COLO668 (cell line): ENCODE measurements around the gene ITIH1.
"Not testable (repeated sequence)": the region's sequence is repeated elsewhere in the genome, so short reads cannot be mapped to it uniquely, and the experiment has no call there.

Source experiments
- DNase-seq: peaks from one replicate; lab custom pipeline; 2025; ENCODE audit not compliant: unreplicated experiment; lab: John Stamatoyannopoulos, UW

Gene ITIH1

DNA sequence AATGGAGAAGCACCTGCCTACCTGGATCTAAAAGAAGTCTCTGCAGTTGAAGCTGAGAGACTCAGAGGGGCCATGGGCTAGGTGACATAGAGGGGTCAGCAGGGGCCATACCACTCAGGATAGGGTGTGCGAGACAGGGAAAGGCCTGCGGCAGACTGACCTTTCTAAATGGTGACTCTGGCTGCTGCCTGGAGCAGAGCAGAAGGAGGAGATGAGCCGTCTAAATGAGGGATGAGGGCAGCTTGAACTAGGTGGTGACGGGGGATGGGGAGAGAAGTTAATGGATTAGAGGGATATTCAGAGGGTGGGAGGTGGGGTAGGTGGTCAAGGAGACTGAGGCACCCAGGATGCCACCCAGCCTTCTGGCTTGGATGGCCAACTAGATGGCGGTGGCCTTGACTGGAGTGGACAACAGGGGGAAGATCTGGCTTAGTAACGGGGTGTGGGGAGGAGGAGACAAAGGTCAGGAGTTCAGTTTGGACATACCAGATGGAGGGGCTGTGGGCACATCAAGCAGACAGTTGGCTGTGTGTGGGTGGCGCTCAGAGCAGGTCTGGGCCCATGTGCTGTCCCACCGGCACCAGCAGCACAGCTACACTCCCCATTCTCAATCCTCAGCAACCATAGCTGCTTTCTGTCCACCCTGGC, 3.2 kb upstream of the ITIH1 start:
- no peak for DNase-seq

DNA sequence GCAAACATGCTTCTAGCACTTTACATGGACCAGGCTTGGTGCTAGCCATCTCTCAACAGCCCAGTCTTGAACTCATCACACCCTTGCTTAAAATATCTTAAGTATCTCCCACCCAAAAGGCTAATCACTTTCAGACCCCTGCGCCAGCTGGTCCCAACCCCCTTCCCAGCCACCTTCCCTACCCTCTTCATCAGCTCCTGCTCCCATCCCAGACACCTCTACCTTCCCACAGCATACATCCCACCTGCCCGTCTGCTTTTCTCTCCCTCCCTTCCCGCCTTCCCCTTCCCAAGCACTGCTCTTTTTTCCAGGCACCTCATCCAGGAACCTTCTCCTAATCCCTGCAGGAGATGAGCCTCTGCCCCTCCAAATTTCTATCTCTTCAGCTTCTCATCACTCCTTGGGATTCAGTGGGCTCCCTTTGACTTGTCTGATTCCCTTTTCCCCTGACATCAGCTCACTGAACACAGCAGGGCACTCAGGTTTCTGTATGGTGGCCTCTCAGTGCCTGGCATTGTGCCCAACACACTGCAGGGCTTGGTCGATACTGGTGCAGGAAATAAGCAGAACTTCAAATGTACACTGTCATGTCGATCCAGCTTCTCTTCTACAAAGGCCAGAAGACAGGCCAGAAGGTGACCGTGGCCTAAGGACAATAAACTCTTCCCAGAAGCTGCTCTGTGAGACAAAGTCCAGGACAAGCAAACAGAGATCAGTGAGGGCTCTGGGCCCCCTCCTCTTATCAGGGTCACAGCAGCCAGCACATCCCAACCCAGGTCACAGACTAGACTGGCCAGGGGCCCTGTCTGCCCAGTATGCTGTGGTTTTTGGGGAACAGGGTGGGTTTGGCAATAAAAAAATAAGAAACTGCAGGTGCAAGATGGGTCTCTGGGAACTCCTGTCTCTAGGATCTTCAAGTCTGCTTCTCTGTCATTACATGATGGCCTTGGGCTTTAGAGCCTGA, 2.2 kb upstream of the ITIH1 start:
- peak; percentile 27 for DNase-seq

DNA sequence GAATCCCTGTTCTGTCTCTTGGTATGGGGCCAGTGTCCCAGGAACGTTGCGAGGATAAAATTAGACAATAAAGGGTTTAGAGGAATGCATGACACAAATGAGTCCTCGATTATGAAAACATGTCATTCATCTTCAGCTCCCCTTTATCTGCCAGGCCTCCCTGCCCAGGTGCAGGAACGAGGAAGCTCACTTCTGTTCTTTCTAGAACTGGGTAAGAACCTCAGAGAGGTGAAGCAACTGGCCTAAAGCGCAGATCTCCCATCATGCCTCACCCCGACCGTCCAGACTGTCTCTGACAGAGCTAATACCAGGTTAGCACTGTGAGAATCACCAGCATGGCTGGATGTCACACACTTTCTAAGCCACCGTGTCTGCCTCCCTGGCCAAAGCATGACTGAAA, 1.5 kb upstream of the ITIH1 start:
- no peak for DNase-seq

DNA sequence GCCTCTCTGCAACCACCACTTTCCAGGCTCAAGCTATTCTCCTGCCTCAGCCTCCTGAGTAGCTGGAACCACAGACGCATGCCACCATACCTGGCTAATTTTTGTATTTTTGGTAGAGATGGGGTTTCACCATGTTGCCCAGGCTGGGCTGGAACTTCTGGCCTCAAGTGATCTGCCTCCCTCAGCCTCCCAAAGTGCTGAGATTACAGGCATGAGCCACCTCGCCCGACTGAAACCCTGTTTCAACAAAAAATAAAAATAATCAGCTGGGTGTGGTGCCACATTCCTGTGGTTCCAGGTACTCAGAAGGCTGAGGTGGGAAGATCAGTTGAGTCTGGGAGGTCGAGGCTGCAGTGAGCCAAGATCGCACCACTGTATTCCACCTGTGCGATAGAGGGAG, 913 bp upstream of the ITIH1 start:
- not testable (repeated sequence) for DNase-seq

DNA sequence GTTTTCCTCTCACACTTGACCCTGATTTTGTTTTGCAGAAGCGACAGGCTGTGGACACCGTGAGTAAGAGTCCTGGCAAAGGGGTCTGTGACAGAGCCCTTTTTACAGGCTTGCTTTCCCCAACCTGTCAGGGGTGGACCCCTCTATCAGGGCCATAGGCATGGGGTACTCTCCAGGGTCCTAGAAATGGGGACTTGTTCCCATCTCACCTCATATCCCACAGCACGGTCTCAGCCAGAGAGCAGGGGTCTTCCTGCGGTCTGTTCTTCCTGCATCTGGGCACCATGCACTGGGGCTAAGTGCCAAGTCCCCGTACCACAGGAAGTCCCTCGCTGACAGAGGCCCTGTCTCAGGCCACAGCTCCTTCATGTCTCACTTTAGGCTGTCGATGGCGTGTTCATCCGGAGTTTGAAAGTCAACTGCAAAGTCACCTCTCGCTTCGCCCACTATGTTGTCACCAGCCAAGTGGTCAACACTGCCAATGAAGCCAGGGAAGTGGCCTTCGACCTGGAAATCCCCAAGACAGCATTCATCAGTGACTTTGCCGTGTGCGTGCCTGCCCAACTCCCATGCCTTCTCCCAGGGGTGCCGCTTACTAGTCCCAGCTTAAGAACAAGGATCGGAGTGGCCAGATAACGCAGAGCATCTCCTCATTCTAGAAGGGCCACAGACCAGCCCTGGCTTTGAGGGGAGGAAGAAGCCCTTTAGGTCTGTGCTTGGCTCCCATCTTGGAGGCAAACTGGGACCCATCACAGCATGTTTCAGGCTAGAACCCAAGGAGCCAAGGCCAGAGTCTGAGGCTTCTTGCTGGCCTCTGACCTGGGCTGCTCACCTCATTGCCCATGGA, 783 bp downstream of the ITIH1 start:
- DNase-seq: no peak

DNA sequence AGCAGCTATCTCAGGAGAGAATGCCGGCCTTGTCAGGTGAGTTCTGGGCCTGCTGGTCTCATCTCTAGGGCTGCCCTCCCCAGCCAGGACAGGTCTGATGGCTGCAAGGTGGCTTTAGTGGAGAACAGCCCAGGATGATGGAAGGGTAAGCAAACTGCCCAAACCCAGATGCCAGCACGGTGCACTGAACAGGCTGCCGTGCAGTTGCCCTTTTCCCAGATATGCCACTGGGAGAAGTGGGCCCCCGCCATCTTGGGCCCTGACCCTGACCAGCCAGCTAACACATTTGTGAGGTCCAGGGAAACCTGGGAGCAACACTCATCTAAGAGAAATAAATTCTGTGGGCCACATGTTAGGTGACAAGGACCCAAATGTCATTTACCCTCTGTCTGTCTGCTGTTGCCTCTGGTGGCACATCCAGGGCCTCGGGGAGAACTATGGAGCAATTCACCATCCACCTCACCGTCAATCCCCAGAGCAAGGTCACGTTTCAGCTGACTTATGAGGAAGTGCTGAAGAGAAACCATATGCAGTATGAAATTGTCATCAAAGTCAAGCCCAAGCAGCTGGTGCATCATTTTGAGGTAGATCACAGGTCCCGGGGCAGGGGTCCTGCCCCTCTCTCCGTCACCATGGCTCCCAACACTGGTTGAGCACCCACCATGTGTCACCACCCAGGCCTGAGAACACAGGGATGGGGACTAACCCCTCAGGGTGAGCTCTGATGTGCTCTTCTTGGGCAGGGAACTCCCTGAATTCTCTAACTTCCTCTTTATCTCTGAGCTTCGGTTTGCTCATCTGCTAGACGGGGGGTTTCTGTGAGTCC, 1.8 kb downstream of the ITIH1 start:
- no peak for DNase-seq

DNA sequence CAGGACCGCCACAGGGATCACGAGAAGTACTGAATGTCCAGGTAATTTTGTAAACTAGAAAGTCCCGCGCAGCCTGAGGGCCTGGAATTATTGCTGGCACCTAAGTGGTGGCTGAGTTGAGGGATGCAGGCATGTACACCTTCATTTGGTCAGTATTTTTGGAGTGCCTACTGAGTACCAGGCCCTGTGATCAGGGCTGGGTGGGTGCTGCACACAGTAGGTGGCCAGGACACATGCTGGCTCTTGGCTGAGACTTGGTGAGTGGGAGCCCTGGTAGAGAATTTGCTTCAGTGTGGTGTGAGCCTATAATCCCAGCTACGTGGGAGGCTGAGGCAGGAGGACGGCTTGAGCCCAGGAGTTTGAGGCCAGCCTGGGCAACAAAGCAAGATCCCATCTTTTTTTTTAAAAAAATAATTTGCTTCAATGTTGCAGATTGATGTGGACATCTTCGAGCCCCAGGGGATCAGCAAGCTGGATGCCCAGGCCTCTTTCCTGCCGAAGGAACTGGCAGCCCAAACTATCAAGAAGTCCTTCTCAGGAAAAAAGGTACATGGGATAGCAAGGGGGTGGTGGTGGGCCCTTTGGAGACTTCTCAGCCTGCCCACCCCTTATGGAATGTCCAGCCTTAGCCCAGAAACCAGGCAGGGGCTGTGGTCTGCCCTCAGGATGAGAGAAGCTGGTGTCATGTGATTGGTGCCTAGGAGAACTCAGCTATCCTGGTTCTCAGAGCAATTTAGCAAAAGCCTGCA, 2.6 kb downstream of the ITIH1 start:
- DNase-seq: no peak

DNA sequence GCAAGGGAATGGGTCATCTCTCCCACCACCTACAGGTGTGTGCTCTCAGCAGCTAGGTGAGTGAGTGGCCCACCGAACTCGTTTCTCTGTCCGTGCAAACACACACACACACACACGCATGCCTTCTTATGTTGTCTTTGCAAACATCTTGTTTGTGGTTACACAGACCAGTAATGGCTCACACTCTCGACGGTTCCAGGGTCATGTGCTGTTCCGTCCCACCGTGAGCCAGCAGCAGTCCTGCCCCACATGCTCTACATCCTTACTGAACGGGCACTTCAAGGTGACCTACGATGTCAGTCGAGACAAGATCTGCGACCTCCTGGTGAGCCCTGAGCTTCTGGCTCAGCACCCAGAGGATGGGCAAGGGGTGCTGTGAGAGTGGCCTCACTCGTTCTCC, 4.3 kb downstream of the ITIH1 start:
- no peak for DNase-seq

DNA sequence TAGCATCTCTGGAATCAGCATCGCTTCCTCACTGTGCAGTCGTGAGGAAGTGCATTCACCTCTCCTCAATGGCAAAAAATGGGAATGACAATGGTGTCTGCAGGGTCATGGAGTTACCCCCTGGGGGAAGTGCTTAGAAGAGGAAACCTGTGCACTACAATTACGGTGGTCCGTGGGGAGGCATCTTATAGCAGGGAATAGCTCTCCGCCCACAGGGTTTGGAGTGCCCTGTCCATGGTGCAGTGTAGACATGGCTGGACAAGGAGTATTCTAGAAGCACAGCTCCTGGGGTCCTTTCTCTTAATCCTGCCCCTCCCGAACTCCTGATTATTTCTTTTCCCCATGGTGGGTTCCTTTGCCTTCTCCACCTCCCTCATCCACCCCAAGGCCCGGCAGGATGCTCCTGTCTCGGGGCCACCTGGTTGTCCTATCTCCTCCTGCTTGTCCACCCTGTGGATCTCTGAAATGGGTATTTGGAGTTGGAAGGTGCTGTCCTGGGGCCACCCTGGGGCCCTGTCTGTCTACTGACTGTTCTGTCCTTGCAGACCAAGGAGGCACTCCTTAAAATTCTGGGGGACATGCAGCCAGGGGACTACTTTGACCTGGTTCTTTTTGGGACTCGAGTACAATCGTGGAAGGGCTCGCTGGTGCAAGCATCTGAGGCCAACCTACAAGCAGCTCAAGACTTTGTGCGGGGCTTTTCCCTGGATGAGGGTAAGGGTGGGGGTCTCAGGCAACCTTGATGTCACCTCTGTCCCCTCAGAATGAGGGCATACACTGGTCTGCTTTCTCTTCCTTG, 5.2 kb downstream of the ITIH1 start:
- DNase-seq: no peak

DNA sequence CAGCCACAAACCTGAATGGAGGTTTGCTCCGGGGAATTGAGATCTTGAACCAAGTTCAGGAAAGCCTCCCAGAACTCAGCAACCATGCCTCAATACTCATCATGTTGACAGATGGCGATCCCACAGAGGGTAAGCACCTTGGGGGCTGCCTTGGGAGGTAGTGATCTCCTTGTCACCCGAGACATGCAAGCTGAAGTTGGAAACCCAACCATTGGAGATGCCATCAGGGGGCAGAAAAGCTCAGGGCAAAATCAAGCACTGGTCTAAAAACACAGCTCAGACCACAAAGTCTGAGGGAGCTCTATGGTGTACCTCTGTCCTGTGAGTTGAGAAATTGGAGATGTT, 5.8 kb downstream of the ITIH1 start:
- DNase-seq: no peak

DNA sequence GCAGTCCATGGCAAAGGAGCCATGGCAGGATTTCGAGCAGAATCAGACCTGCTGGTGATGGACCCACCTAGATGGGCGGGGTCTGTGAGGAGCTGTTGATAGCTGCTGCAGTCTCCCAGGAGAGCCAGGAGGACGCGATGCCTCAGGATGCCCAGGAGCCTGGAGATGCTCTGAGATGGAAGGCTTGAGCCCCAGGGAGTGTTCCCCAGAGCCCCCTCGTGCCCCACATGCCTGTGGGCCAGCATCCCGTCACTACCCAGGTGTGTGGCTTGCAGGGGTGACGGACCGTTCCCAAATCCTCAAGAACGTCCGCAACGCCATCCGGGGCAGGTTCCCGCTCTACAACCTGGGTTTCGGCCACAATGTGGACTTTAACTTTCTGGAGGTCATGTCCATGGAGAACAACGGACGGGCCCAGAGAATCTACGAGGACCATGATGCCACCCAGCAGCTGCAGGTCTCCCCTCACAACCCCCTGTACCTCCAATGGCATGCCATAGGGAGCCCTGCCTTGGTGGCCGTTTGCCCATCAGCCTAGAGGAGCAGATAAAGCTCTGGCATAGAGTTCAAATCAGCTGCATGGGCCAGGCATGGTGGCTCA, 6.7 kb downstream of the ITIH1 start:
- DNase-seq: no peak

DNA sequence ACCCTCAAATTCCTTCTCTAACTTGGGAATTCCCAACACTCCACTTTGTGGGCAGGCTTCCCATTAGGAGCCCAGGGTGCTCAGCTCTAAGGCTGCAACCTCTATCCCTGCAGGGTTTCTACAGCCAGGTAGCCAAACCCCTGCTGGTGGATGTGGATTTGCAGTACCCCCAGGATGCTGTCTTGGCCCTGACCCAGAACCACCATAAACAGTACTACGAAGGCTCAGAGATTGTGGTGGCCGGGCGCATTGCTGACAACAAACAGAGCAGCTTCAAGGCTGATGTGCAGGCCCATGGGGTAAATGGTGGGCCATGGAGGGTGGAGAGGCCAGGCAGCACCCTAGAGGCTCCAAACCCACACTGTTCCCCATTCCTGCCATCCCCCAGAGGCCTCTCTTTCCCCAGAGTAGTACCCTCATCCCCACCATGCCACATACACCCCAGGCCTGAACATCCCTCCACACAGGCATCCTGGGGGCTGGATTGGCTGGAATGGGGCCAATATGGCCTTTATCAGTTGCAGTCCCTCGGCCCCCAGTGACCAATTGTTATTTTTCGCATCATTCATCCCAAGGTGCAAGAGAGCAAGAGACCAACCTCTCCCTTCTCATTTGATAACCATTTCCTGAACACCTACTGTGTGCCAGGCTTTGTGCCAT, 7.7 kb downstream of the ITIH1 start:
- no peak for DNase-seq

DNA sequence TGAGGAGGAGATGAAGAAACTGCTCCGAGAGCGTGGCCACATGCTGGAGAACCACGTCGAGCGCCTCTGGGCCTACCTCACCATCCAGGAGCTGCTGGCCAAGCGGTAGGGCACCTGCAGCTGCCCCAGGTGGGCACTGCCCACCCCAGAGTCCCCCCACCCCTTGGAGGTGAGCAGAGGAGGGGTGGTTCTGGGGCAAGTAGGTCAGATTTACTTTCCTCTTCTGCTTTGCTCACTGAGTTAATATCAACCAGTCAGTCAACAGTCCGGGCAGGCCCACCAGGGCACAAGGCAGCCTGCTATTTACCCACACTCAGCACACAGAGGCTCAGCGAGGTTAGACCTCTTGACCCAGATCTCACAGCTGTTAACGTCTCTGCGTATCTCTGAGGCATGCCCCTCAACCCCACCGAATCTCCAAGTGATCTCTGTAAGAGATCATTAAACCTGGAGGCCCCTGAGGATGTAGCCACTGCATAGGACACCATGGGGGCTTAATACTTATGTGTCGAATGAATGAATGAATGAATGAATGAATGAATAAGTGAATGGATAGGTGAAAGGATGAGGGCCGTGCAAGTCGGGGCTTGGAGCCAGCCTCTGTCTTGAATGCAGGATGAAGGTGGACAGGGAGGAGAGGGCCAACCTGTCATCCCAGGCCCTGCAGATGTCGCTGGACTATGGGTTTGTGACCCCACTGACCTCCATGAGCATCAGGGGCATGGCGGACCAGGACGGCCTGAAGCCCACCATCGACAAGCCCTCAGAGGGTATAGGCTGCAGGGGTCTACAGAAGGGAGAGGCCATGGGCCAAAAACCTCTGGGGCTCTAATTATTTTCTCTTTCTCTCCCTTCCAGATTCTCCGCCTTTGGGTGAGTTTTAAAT, 9.2 kb downstream of the ITIH1 start:
- no peak for DNase-seq

DNA sequence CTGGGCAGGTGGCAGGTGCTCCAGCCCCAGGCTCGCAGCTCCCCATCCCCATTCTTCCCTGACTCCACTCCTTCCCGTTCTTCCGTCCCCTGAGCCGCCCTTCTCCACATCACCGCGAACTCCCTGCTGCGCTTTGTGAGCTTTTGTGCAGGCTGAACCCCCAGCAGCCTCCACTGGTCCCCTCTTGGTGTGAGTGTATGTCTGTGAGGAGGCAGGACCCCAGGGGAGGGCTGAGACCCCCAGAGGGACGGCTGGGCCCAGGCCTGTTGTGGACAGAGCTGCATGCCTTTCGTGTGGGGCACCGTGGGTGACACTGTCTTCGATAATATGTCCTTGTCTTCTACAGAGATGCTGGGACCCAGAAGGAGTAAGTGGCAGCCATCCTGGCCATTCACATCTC, 9.8 kb downstream of the ITIH1 start:
- no peak for DNase-seq

DNA sequence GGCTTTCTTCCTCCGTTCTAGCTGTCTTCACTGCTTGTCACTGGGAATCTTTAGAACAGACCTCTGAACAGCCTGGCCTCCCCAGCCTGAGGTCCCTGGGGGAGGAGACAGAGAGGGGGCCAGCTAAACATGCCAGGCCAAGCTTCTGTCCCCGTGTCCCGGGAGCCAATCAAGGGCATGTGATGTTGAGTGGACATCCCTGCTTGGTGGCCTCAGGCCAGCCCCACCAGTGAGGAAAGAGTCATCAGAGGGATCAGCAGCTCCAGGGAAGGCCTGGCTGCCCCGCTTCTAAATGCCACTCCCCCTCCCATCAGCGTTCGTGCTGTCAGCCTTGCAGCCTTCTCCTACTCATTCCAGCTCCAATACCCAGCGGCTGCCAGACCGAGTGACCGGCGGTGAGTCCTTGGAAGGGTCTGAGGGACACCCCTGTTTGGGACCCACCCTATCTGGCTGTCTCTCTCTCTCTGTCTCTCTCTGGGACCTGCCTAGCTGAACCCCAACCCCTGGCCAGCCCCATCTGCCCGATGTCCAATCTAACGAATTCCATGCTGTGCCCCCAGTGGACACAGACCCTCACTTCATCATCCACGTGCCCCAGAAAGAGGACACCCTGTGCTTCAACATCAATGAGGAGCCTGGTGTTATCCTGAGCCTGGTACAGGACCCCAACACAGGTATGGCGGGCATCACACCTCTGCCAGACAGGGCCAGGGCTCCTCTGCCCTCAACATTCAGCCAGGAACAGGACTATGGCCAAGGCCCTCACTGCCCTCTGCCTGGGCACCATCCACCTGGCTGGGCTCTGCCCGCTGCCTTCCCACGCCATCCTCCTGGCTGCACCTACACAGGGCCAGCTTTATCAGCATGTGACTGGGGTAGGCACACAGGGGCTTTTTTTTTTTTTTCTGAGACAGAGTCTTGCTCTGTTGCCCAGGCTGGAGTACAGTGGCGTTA, 10.6 kb downstream of the ITIH1 start:
- no peak for DNase-seq
